DND-41 (cell line): ENCODE results near the gene HLF.

Experiments
- CTCF ChIP-seq: IDR thresholded peaks from 2 replicates; pipeline ENCODE4 v1.5.1; 2012; ENCODE audit warnings: borderline replicate concordance, low read length, moderate library complexity, mild to moderate bottlenecking; ENCODE audit not compliant: poor library complexity, severe bottlenecking; ENCODE audit errors: extremely low read depth
- EZH2 ChIP-seq: IDR thresholded peaks from 3 replicates; pipeline ENCODE4 v1.6.1; 2012; ENCODE audit warnings: borderline replicate concordance, low read depth, mild to moderate bottlenecking, moderate library complexity, low read length, inconsistent platforms; ENCODE audit not compliant: severe bottlenecking

GRCh38 chr17:55230716-55231115 lies 34.0 kb upstream of the HLF start:
- TF ChIP-seq CTCF = no peak
- TF ChIP-seq EZH2 = no peak
